Measurements from ENCODE around the gene UNC80.
A peak's percentile ranks its signal among the peaks of the same experiment; 100 is the strongest.

Gene UNC80

DNA sequence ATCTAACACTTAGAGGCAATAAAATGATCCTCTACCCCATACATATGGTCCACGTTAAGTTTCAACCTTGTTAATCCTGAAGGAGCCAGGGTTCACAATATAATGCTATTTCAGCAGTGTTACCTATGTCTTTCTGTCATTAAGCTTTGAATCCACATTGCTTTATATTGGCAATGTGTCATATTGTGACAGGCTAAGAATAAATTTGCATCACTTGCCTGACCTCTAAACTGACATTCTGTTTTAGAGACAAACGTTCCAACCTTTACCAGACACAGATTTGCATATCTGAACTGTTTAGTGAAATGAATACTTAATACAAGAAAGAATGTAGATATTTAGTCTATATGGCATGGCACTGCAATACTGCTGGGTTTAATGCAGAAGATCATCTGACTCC is 98.4 kb downstream of the UNC80 start:
- no peak overlapping the region for H3K27ac ChIP-seq (ENCODE audit: insufficient read depth in 1 of 2, low read depth in 1 of 2, low read length in 2 of 2, poor library complexity in 1 of 2, severe bottlenecking in 2 of 2)
- H3K36me3 ChIP-seq (ENCODE audit: control insufficient read depth in 4 of 4, insufficient read depth in 4 of 4, low read length in 3 of 4) = no peaks in the 10 kb centered on the region
- no peaks in the 10 kb centered on the region for H3K4me1 ChIP-seq (ENCODE audit: control extremely low read depth in 1 of 4, control insufficient read depth in 4 of 4, insufficient read depth in 4 of 4, low read length in 3 of 4)
- POLR2A ChIA-PET = interaction anchor here (0.5 kb wide), 1 partner anchor 11 kb away, joined by 7 read pairs; no protein-coding TSS in a partner anchor
- peaks cover 0 to 3% (median 0%) of the 10 kb centered on the region in 5 experiments for H3K27me3 ChIP-seq (replicated peaks in 2 of 5; ENCODE audit: control insufficient read depth in 4 of 5, insufficient read depth in 5 of 5, low read length in 4 of 5)
- no peak for DNase-seq
- CTCF ChIA-PET = no interaction called here
- H3K9me3 ChIP-seq (ENCODE audit: control extremely low read depth in 1 of 5, control insufficient read depth in 4 of 5, insufficient read depth in 2 of 5, low read depth in 1 of 5, low read length in 4 of 5) = no peaks in the 10 kb centered on the region
- 86% methylated on average over 1 of the region's 2 CpGs for WGBS (ENCODE audit: insufficient coverage)
- H3K4me3 ChIP-seq (ENCODE audit: control insufficient read depth in 1 of 7, extremely low read depth in 1 of 7, insufficient read depth in 4 of 7, low read depth in 2 of 7, low read length in 6 of 7) = no peak overlapping the region

DNA sequence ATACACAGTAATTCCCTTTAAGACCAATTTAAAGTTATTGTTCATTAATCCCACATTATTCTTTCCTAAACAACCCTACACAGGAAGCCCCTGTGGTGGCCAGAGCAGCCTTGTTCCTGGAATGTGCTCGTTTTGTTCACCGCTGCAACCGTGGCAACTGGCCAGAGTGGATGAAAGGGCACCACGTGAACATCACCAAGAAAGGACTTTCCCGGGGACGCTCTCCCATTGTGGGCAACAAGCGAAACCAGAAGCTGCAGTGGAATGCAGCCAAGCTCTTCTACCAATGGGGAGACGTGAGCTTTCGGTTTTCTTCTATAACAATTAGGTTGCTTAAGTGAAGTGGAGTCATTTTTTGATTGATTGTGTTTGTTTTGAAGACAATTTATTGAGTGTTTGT is 101.0 kb downstream of the UNC80 start:
- Histone ChIP-seq H3K4me1 (ENCODE audit: control extremely low read depth in 1 of 4, control insufficient read depth in 4 of 4, insufficient read depth in 4 of 4, low read length in 3 of 4) (no peaks in the 10 kb centered on the region), H3K36me3 (ENCODE audit: control insufficient read depth in 4 of 4, insufficient read depth in 4 of 4, low read length in 3 of 4) (no peaks in the 10 kb centered on the region), H3K27ac (ENCODE audit: insufficient read depth in 1 of 2, low read depth in 1 of 2, low read length in 2 of 2, poor library complexity in 1 of 2, severe bottlenecking in 2 of 2) (no peak overlapping the region), H3K9me3 (ENCODE audit: control extremely low read depth in 1 of 5, control insufficient read depth in 4 of 5, insufficient read depth in 2 of 5, low read depth in 1 of 5, low read length in 4 of 5) (no peaks in the 10 kb centered on the region), H3K4me3 (ENCODE audit: control insufficient read depth in 1 of 7, extremely low read depth in 1 of 7, insufficient read depth in 4 of 7, low read depth in 2 of 7, low read length in 6 of 7) (no peak overlapping the region), H3K27me3 (replicated peaks in 2 of 5; ENCODE audit: control insufficient read depth in 4 of 5, insufficient read depth in 5 of 5, low read length in 4 of 5) (peaks cover 0 to 3% (median 0%) of the 10 kb centered on the region in 5 experiments)
- DNase-seq = peak in 1 of 3 donors; percentile 3
- 79% methylated on average over 7 of the region's 9 CpGs for whole genome bisulfite sequencing (ENCODE audit: insufficient coverage)
- ChIA-PET POLR2A (no interaction called here), CTCF (no interaction called here)

DNA sequence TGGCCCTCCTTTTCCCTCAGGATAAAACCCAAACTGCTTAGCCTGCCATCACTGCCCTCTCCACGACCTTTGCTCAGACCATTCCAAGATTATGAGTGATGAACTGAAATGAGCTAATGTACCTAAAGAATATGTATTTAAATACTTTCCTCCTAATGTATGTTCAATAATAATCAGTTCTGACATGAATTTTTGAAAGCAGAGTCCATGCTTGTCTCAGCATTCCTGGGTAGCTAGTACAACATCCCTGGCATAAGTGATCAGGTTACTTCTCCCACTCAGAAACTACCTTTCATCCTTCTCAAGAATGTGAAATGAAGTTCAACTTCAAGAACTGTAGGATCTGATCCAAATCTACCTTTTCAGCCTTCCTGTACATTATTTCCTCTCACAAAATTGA is 103.6 kb downstream of the UNC80 start:
- CTCF ChIA-PET = no interaction called here
- DNase-seq = no peak

DNA sequence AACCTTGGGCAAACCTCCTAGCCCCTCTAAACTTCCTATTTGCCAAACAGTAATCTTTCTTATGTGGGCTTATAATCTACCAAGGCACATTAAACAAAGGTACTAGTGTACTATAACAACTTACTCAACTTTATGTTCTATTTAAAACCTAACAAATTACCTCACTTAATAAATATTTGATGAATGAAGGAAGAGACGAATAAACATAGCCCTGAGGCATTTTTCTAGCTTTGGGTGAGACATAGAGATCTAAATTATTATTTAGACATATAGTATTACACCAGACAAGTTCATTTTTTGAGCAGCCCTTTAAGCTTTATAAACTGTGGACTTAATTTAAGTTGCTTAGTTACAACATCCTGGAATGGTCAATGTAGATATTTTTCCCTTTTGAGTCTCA is 104.6 kb downstream of the UNC80 start:
- no peak for DNase-seq
- WGBS (ENCODE audit: insufficient coverage) = no CpG with 5 or more reads among the region's 1 CpG
- POLR2A ChIA-PET = no interaction called here
- CTCF ChIA-PET = interaction anchor here (0.7 kb wide), 1 partner anchor 24 kb away, joined by 3 read pairs; no protein-coding TSS in a partner anchor
- H3K36me3 ChIP-seq (ENCODE audit: control insufficient read depth in 4 of 4, insufficient read depth in 4 of 4, low read length in 3 of 4) = no peaks in the 10 kb centered on the region
- peaks cover 0 to 5% (median 0%) of the 10 kb centered on the region in 5 experiments for H3K27me3 ChIP-seq (replicated peaks in 2 of 5; ENCODE audit: control insufficient read depth in 4 of 5, insufficient read depth in 5 of 5, low read length in 4 of 5)
- H3K4me3 ChIP-seq (ENCODE audit: control insufficient read depth in 1 of 7, extremely low read depth in 1 of 7, insufficient read depth in 4 of 7, low read depth in 2 of 7, low read length in 6 of 7) = no peak overlapping the region
- H3K4me1 ChIP-seq (ENCODE audit: control extremely low read depth in 1 of 4, control insufficient read depth in 4 of 4, insufficient read depth in 4 of 4, low read length in 3 of 4) = no peaks in the 10 kb centered on the region
- no peak overlapping the region for H3K27ac ChIP-seq (ENCODE audit: insufficient read depth in 1 of 2, low read depth in 1 of 2, low read length in 2 of 2, poor library complexity in 1 of 2, severe bottlenecking in 2 of 2)
- no peaks in the 10 kb centered on the region for H3K9me3 ChIP-seq (ENCODE audit: control extremely low read depth in 1 of 5, control insufficient read depth in 4 of 5, insufficient read depth in 2 of 5, low read depth in 1 of 5, low read length in 4 of 5)

More for the DNA sequence above, 103.6 kb downstream of the UNC80 start:
- no peaks in the 10 kb centered on the region for H3K4me1 ChIP-seq (ENCODE audit: control extremely low read depth in 1 of 4, control insufficient read depth in 4 of 4, insufficient read depth in 4 of 4, low read length in 3 of 4)
- no peak overlapping the region for H3K4me3 ChIP-seq (ENCODE audit: control insufficient read depth in 1 of 7, extremely low read depth in 1 of 7, insufficient read depth in 4 of 7, low read depth in 2 of 7, low read length in 6 of 7)
- no peak overlapping the region for H3K27ac ChIP-seq (ENCODE audit: insufficient read depth in 1 of 2, low read depth in 1 of 2, low read length in 2 of 2, poor library complexity in 1 of 2, severe bottlenecking in 2 of 2)
- no CpG with 5 or more reads among the region's 1 CpG for WGBS (ENCODE audit: insufficient coverage)
- no peaks in the 10 kb centered on the region for H3K9me3 ChIP-seq (ENCODE audit: control extremely low read depth in 1 of 5, control insufficient read depth in 4 of 5, insufficient read depth in 2 of 5, low read depth in 1 of 5, low read length in 4 of 5)
- POLR2A ChIA-PET = interaction anchor here (0.7 kb wide), 1 partner anchor 50 kb away, joined by 3 read pairs; no protein-coding TSS in a partner anchor
- no peaks in the 10 kb centered on the region for H3K36me3 ChIP-seq (ENCODE audit: control insufficient read depth in 4 of 4, insufficient read depth in 4 of 4, low read length in 3 of 4)
- peaks cover 0 to 5% (median 0%) of the 10 kb centered on the region in 5 experiments for H3K27me3 ChIP-seq (replicated peaks in 2 of 5; ENCODE audit: control insufficient read depth in 4 of 5, insufficient read depth in 5 of 5, low read length in 4 of 5)

DNA sequence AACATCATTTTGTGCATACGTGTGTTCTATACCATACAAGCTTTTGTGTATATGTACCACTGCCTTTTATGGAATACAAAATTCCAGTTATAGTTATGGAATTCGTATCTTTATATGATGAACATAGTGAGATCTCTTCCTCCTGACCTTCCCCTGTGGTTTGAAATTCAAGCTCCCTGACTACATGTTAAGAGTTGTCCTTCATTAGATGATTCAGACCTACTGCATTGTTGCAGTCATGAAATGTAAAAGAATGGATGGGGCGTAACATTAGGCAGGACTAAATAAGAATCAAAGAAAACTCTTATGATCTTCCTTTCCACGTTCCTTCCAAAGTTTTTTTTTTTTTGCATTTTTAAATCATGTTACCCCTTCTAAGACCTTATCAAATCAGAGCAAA is 107.1 kb downstream of the UNC80 start:
- ChIA-PET POLR2A (no interaction called here), CTCF (no interaction called here)
- WGBS (ENCODE audit: insufficient coverage) = 89% methylated on average over 1 of the region's 4 CpGs
- no peak for DNase-seq
- Histone ChIP-seq H3K4me1 (ENCODE audit: control extremely low read depth in 1 of 4, control insufficient read depth in 4 of 4, insufficient read depth in 4 of 4, low read length in 3 of 4) (no peaks in the 10 kb centered on the region), H3K27me3 (replicated peaks in 2 of 5; ENCODE audit: control insufficient read depth in 4 of 5, insufficient read depth in 5 of 5, low read length in 4 of 5) (peaks cover 0 to 5% (median 0%) of the 10 kb centered on the region in 5 experiments), H3K4me3 (ENCODE audit: control insufficient read depth in 1 of 7, extremely low read depth in 1 of 7, insufficient read depth in 4 of 7, low read depth in 2 of 7, low read length in 6 of 7) (no peak overlapping the region), H3K36me3 (ENCODE audit: control insufficient read depth in 4 of 4, insufficient read depth in 4 of 4, low read length in 3 of 4) (no peaks in the 10 kb centered on the region), H3K9me3 (ENCODE audit: control extremely low read depth in 1 of 5, control insufficient read depth in 4 of 5, insufficient read depth in 2 of 5, low read depth in 1 of 5, low read length in 4 of 5) (no peaks in the 10 kb centered on the region), H3K27ac (ENCODE audit: insufficient read depth in 1 of 2, low read depth in 1 of 2, low read length in 2 of 2, poor library complexity in 1 of 2, severe bottlenecking in 2 of 2) (no peak overlapping the region)

DNA sequence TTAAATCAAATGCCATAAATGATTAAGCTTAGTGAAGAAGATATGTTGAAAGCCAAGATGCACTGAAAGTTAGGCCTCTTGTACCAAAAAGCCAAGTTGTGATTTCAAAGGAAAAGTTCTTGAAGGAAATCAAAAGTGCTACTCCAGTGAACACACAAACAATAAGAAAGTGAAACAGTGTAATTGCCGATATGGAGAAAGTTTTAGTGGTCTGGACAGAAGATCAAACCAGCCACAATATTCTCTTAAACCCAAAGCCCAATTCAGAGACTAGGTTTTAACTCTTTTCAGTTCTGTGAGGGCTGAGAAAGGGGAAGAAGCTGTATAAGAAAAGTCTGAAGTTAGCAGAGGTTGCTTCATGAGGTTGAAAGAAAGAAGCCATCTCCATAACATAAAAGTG is 129.0 kb downstream of the UNC80 start:
- H3K27me3 ChIP-seq (replicated peaks in 2 of 5; ENCODE audit: control insufficient read depth in 4 of 5, insufficient read depth in 5 of 5, low read length in 4 of 5) = no peaks in the 10 kb centered on the region
- ChIA-PET CTCF (no interaction called here), POLR2A (no interaction called here)
- H3K36me3 ChIP-seq (ENCODE audit: control insufficient read depth in 4 of 4, insufficient read depth in 4 of 4, low read length in 3 of 4) = no peaks in the 10 kb centered on the region
- H3K4me3 ChIP-seq (ENCODE audit: control insufficient read depth in 1 of 7, extremely low read depth in 1 of 7, insufficient read depth in 4 of 7, low read depth in 2 of 7, low read length in 6 of 7) = no peak overlapping the region
- no peaks in the 10 kb centered on the region for H3K9me3 ChIP-seq (ENCODE audit: control extremely low read depth in 1 of 5, control insufficient read depth in 4 of 5, insufficient read depth in 2 of 5, low read depth in 1 of 5, low read length in 4 of 5)
- H3K4me1 ChIP-seq (ENCODE audit: control extremely low read depth in 1 of 4, control insufficient read depth in 4 of 4, insufficient read depth in 4 of 4, low read length in 3 of 4) = no peaks in the 10 kb centered on the region
- no peak for DNase-seq
- no CpG with 5 or more reads among the region's 1 CpG for WGBS (ENCODE audit: insufficient coverage)
- H3K27ac ChIP-seq (ENCODE audit: insufficient read depth in 1 of 2, low read depth in 1 of 2, low read length in 2 of 2, poor library complexity in 1 of 2, severe bottlenecking in 2 of 2) = no peak overlapping the region

DNA sequence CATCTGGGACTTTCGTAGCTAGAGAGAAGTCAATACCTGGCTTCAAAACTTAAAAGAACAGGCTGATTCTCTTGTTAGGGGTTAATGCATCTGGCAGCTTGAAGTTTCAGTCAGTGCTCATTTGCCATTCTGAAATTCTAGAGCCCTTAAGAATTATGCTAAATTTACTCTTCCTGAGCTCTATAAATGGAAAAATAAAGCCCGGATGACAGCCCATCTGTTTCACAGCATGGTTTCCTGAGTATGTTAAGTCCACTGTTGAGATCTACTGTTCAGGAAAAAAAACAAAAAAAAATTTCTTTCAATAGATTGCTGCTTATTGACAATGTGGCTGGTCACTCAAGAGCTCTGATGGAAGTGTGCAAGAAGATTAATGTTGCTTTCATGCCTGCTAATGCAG is 129.5 kb downstream of the UNC80 start:
- no peaks in the 10 kb centered on the region for H3K27me3 ChIP-seq (replicated peaks in 2 of 5; ENCODE audit: control insufficient read depth in 4 of 5, insufficient read depth in 5 of 5, low read length in 4 of 5)
- WGBS (ENCODE audit: insufficient coverage) = 91% methylated on average over 1 of the region's 2 CpGs
- H3K27ac ChIP-seq (ENCODE audit: insufficient read depth in 1 of 2, low read depth in 1 of 2, low read length in 2 of 2, poor library complexity in 1 of 2, severe bottlenecking in 2 of 2) = no peak overlapping the region
- H3K4me1 ChIP-seq (ENCODE audit: control extremely low read depth in 1 of 4, control insufficient read depth in 4 of 4, insufficient read depth in 4 of 4, low read length in 3 of 4) = no peaks in the 10 kb centered on the region
- CTCF ChIA-PET = no interaction called here
- no peak for DNase-seq
- H3K4me3 ChIP-seq (ENCODE audit: control insufficient read depth in 1 of 7, extremely low read depth in 1 of 7, insufficient read depth in 4 of 7, low read depth in 2 of 7, low read length in 6 of 7) = no peak overlapping the region
- H3K9me3 ChIP-seq (ENCODE audit: control extremely low read depth in 1 of 5, control insufficient read depth in 4 of 5, insufficient read depth in 2 of 5, low read depth in 1 of 5, low read length in 4 of 5) = no peaks in the 10 kb centered on the region
- H3K36me3 ChIP-seq (ENCODE audit: control insufficient read depth in 4 of 4, insufficient read depth in 4 of 4, low read length in 3 of 4) = no peaks in the 10 kb centered on the region
- POLR2A ChIA-PET = no interaction called here

Data from common myeloid progenitor, CD34-positive (primary cell).